MM.1S (cell line): ENCODE measurements around the gene SNX30.

Source experiments
- DNase-seq: peaks from one replicate; pipeline ENCODE4 v3.0.0-alpha.2; 2015
- H2AFZ ChIP-seq: fragments of 300-600 bp; sonication (generic); 2 replicates; pipeline ENCODE4 v1.6.0; 2016; ENCODE audit warnings: antibody characterized with exemption, low read length
- H3F3A ChIP-seq: fragments of 300-600 bp; sonication (generic); 2 replicates; pipeline ENCODE4 v1.6.1; 2016; ENCODE audit warnings: mild to moderate bottlenecking, antibody characterized with exemption, low read length, moderate library complexity, mixed read lengths; ENCODE audit not compliant: insufficient read depth
- H3K27ac ChIP-seq: fragments of 300-600 bp; sonication (generic); 2 replicates; pipeline ENCODE4 v1.5.1; 2016; ENCODE audit warnings: mild to moderate bottlenecking, low read length
- H3K27me3 ChIP-seq: fragments of 300-600 bp; sonication (generic); replicated peaks from 2 replicates; pipeline ENCODE4 v1.6.0; 2016; ENCODE audit warnings: low read length; ENCODE audit not compliant: insufficient read depth
- H3K36me3 ChIP-seq: fragments of 300-600 bp; sonication (generic); replicated peaks from 2 replicates; pipeline ENCODE4 v1.6.1; 2016; ENCODE audit warnings: mild to moderate bottlenecking, low read length, mixed read lengths; ENCODE audit not compliant: insufficient read depth
- H3K4me1 ChIP-seq: fragments of 300-600 bp; sonication (generic); 2 replicates; pipeline ENCODE4 v1.6.1; 2016; ENCODE audit warnings: low read length, mixed read lengths
- H3K4me2 ChIP-seq: fragments of 300-600 bp; sonication (generic); 2 replicates; pipeline ENCODE4 v1.6.0; 2016; ENCODE audit warnings: low read depth, low read length
- H3K4me3 ChIP-seq: fragments of 300-600 bp; sonication (generic); 2 replicates; pipeline ENCODE4 v1.5.1; 2016; ENCODE audit warnings: low read length, mixed read lengths
- H3K79me2 ChIP-seq: fragments of 300-600 bp; sonication (generic); 2 replicates; pipeline ENCODE4 v1.6.1; 2016; ENCODE audit warnings: mixed run types, low read length, mixed read lengths
- H3K9ac ChIP-seq: fragments of 300-600 bp; sonication (generic); 2 replicates; pipeline ENCODE4 v1.6.1; 2016; ENCODE audit warnings: low read length, mixed read lengths
- H3K9me2 ChIP-seq: fragments of 300-600 bp; sonication (generic); replicated peaks from 2 replicates; pipeline ENCODE4 v1.6.1; 2016; ENCODE audit warnings: mild to moderate bottlenecking, low read length, mixed read lengths; ENCODE audit not compliant: insufficient read depth
- H3K9me3 ChIP-seq: fragments of 300-600 bp; sonication (generic); replicated peaks from 2 replicates; pipeline ENCODE4 v1.6.1; 2016; ENCODE audit warnings: mild to moderate bottlenecking, low read length, mixed read lengths; ENCODE audit not compliant: insufficient read depth
- H4K20me1 ChIP-seq: fragments of 300-600 bp; sonication (generic); 2 replicates; pipeline ENCODE4 v1.6.1; 2016; ENCODE audit warnings: mild to moderate bottlenecking, low read length, moderate library complexity, mixed read lengths; ENCODE audit not compliant: insufficient read depth
- EZH2 ChIP-seq: fragments of 300-600 bp; sonication (generic); optimal IDR thresholded peaks from 2 replicates; pipeline ENCODE3; 2017; ENCODE audit warnings: low read depth, mild to moderate bottlenecking, antibody characterized with exemption, low read length, mixed read lengths
- EZH2phosphoT487 ChIP-seq: fragments of 300-600 bp; sonication (generic); IDR thresholded peaks from 2 replicates; pipeline ENCODE4 v1.6.1; 2018; ENCODE audit warnings: antibody characterized with exemption, low read length
- TF ChIP-seq, protein P1 (sequence below): fragments of 300-600 bp; sonication (generic); IDR thresholded peaks from 2 replicates; pipeline ENCODE4 v1.5.1; 2016; ENCODE audit warnings: antibody characterized with exemption, low read length, mixed read lengths

SNX30 gene

GRCh38 chr9:112833081-112833480 lies 82.5 kb downstream of the SNX30 start:
- no peaks in the 10 kb centered on the region for H4K20me1 ChIP-seq
- H3K79me2 ChIP-seq = no peaks in the 10 kb centered on the region

DNA sequence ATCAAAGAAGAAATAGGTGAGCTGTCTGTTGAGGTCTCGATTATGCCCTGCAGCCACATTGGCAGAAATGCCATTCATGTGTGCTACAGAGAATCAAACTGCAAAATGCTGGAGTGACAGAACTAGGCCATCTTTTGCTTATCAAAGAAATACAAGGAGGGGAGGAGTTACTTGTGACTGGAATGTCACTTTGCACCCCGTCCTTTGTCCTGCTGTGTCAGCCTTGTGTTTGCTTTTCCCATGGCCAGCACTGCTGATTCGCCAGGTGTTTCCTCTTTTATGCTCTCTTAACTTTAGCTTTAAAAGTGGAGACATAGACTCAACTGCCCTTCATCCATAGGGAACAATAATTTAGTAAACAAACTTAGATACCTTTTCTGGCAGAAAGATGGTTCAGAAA lies 85.8 kb downstream of the SNX30 start:
- no peak overlapping the region for H2AFZ ChIP-seq
- H3K9me2 ChIP-seq = no peaks in the 10 kb centered on the region
- no peak overlapping the region for H3K4me3 ChIP-seq
- H3K27me3 ChIP-seq = no peaks in the 10 kb centered on the region
- no peaks in the 10 kb centered on the region for H3K9me3 ChIP-seq
- H3K27ac ChIP-seq = no peak overlapping the region
- H3K4me2 ChIP-seq = no peak overlapping the region
- no peaks in the 10 kb centered on the region for H4K20me1 ChIP-seq
- H3K9ac ChIP-seq = no peak overlapping the region
- no peaks in the 10 kb centered on the region for H3K79me2 ChIP-seq
- TF ChIP-seq, protein P1, sequence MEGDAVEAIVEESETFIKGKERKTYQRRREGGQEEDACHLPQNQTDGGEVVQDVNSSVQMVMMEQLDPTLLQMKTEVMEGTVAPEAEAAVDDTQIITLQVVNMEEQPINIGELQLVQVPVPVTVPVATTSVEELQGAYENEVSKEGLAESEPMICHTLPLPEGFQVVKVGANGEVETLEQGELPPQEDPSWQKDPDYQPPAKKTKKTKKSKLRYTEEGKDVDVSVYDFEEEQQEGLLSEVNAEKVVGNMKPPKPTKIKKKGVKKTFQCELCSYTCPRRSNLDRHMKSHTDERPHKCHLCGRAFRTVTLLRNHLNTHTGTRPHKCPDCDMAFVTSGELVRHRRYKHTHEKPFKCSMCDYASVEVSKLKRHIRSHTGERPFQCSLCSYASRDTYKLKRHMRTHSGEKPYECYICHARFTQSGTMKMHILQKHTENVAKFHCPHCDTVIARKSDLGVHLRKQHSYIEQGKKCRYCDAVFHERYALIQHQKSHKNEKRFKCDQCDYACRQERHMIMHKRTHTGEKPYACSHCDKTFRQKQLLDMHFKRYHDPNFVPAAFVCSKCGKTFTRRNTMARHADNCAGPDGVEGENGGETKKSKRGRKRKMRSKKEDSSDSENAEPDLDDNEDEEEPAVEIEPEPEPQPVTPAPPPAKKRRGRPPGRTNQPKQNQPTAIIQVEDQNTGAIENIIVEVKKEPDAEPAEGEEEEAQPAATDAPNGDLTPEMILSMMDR = no peak
- no peak for TF ChIP-seq EZH2
- no peak for TF ChIP-seq EZH2phosphoT487
- no peaks in the 10 kb centered on the region for H3F3A ChIP-seq
- no peak for DNase-seq
- H3K36me3 ChIP-seq = no peaks in the 10 kb centered on the region
- no peaks in the 10 kb centered on the region for H3K4me1 ChIP-seq

More at GRCh38 chr9:112833081-112833480, 82.5 kb downstream of the SNX30 start:
- TF ChIP-seq, protein P1 = no peak
- TF ChIP-seq EZH2 = no peak
- no peak for TF ChIP-seq EZH2phosphoT487
- H3K27ac ChIP-seq = no peak overlapping the region
- H3K9me2 ChIP-seq = no peaks in the 10 kb centered on the region
- H3K9ac ChIP-seq = no peak overlapping the region
- no peaks in the 10 kb centered on the region for H3K27me3 ChIP-seq
- DNase-seq = no peak
- H3K4me1 ChIP-seq = no peaks in the 10 kb centered on the region
- H3K36me3 ChIP-seq = no peaks in the 10 kb centered on the region
- no peak overlapping the region for H2AFZ ChIP-seq
- H3K9me3 ChIP-seq = no peaks in the 10 kb centered on the region
- no peak overlapping the region for H3K4me2 ChIP-seq
- no peaks in the 10 kb centered on the region for H3F3A ChIP-seq
- H3K4me3 ChIP-seq = no peak overlapping the region

DNA sequence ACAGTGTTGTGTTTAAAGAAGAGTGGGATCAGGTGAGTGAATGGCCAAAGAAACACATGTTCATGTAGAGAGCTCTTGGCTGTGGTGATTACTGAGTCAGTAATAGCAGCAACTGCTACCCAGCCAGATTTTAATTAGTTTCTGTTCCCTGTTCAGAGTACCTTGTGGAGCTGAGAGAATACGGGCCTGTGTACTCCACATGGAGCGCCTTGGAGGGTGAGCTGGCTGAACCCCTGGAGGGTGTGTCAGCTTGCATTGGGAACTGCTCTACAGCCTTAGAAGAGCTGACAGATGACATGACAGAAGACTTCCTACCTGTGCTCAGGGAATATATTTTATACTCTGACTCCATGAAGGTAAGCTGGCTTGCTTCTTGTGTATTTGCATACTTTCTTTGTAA lies 87.8 kb downstream of the SNX30 start:
- no peak overlapping the region for H3K4me3 ChIP-seq

More for the DNA sequence above, 87.8 kb downstream of the SNX30 start:
- Histone ChIP-seq H3K27ac (no peak overlapping the region), H4K20me1 (no peaks in the 10 kb centered on the region), H3K9me3 (no peaks in the 10 kb centered on the region), H3K4me1 (no peaks in the 10 kb centered on the region), H3K9me2 (no peaks in the 10 kb centered on the region), H3K27me3 (no peaks in the 10 kb centered on the region), H3F3A (no peaks in the 10 kb centered on the region), H3K9ac (no peak overlapping the region), H2AFZ (no peak overlapping the region), H3K79me2 (no peaks in the 10 kb centered on the region), H3K36me3 (no peaks in the 10 kb centered on the region), H3K4me2 (no peak overlapping the region)
- TF ChIP-seq EZH2phosphoT487 (no peak), EZH2 (no peak)
- TF ChIP-seq, protein P1 = no peak
- no peak for DNase-seq
